ES-I3 (cell line): ENCODE results near the gene TMEM243.
"Not testable (repeated sequence)": the region's sequence is repeated elsewhere in the genome, so short reads cannot be mapped to it uniquely, and the experiment has no call there.

Experiments used
- H3K36me3 ChIP-seq: 2 replicates; pipeline ENCODE4 v1.6.1; 2013; ENCODE audit warnings: mild to moderate bottlenecking, low read length, control low read depth, moderate library complexity; ENCODE audit not compliant: insufficient read depth
- H3K4me1 ChIP-seq: 2 replicates; pipeline ENCODE4 v1.6.1; 2013; ENCODE audit warnings: mild to moderate bottlenecking, control low read depth, low read length; ENCODE audit not compliant: insufficient read depth
- H3K9ac ChIP-seq: 2 replicates; pipeline ENCODE4 v1.6.1; 2013; ENCODE audit warnings: low read depth, mild to moderate bottlenecking, low read length, moderate library complexity
- H3K9me3 ChIP-seq: 2 replicates; pipeline ENCODE4 v1.6.1; 2013; ENCODE audit warnings: mild to moderate bottlenecking, low read length, moderate library complexity; ENCODE audit not compliant: control insufficient read depth, insufficient read depth

Gene TMEM243

GRCh38 chr7:87218796-87219544 is 562 bp downstream of the TMEM243 start:
- Histone ChIP-seq H3K36me3 (no peaks in the 10 kb centered on the region), H3K4me1 (no peaks in the 10 kb centered on the region), H3K9me3 (no peaks in the 10 kb centered on the region)

GRCh38 chr7:87217983-87218653 is 1.4 kb downstream of the TMEM243 start:
- no peaks in the 10 kb centered on the region for H3K9me3 ChIP-seq
- H3K4me1 ChIP-seq, result no peaks in the 10 kb centered on the region
- H3K9ac ChIP-seq, result no peak overlapping the region
- no peaks in the 10 kb centered on the region for H3K36me3 ChIP-seq

More at GRCh38 chr7:87218796-87219544, 562 bp downstream of the TMEM243 start:
- peak overlapping the region; percentile 94 for H3K9ac ChIP-seq

GRCh38 chr7:87216701-87217508 is 2.6 kb downstream of the TMEM243 start:
- H3K9me3 ChIP-seq, result no peaks in the 10 kb centered on the region
- H3K36me3 ChIP-seq, result no peaks in the 10 kb centered on the region
- H3K4me1 ChIP-seq, result no peaks in the 10 kb centered on the region
- H3K9ac ChIP-seq, result no peak overlapping the region

- Histone ChIP-seq H3K9ac (no peak overlapping the region), H3K4me1 (no peaks in the 10 kb centered on the region), H3K36me3 (no peaks in the 10 kb centered on the region)
Measured at GRCh38 chr7:87215046-87215445, 4.5 kb downstream of the TMEM243 start.

GRCh38 chr7:87213811-87214210 is 5.7 kb downstream of the TMEM243 start:
- no peaks in the 10 kb centered on the region for H3K4me1 ChIP-seq
- H3K9ac ChIP-seq, result no peak overlapping the region
- no peaks in the 10 kb centered on the region for H3K9me3 ChIP-seq
- no peaks in the 10 kb centered on the region for H3K36me3 ChIP-seq

More at GRCh38 chr7:87215046-87215445, 4.5 kb downstream of the TMEM243 start:
- H3K9me3 ChIP-seq, result no peaks in the 10 kb centered on the region

GRCh38 chr7:87213252-87213651 is 6.3 kb downstream of the TMEM243 start:
- H3K9me3 ChIP-seq, result no peaks in the 10 kb centered on the region
- H3K36me3 ChIP-seq, result no peaks in the 10 kb centered on the region
- H3K9ac ChIP-seq, result no peak overlapping the region
- H3K4me1 ChIP-seq, result no peaks in the 10 kb centered on the region

- H3K9me3 ChIP-seq, result no peaks in the 10 kb centered on the region; the same call in 1 of the 2 replicates
- H3K9ac ChIP-seq, result no peak overlapping the region
- no peaks in the 10 kb centered on the region for H3K36me3 ChIP-seq
- no peaks in the 10 kb centered on the region for H3K4me1 ChIP-seq
Measured at GRCh38 chr7:87212498-87212897, 7.0 kb downstream of the TMEM243 start.

- Histone ChIP-seq H3K9ac (no peak overlapping the region), H3K9me3 (peaks cover 2% of the 10 kb centered on the region; the same call in 1 of the 2 replicates), H3K4me1 (no peaks in the 10 kb centered on the region), H3K36me3 (no peaks in the 10 kb centered on the region)
Measured at GRCh38 chr7:87210506-87210905, 9.0 kb downstream of the TMEM243 start.

- H3K36me3 ChIP-seq, result no peaks in the 10 kb centered on the region
- no peak overlapping the region for H3K9ac ChIP-seq
- peaks cover 12% of the 10 kb centered on the region for H3K9me3 ChIP-seq
- no peaks in the 10 kb centered on the region for H3K4me1 ChIP-seq
Measured at GRCh38 chr7:87209295-87209924, 10.1 kb downstream of the TMEM243 start.

- Histone ChIP-seq H3K9ac (no peak overlapping the region), H3K9me3 (peaks cover 20% of the 10 kb centered on the region), H3K36me3 (peaks cover 7% of the 10 kb centered on the region; the same call in 1 of the 2 replicates), H3K4me1 (no peaks in the 10 kb centered on the region)
Measured at GRCh38 chr7:87206361-87206760, 13.2 kb downstream of the TMEM243 start.

GRCh38 chr7:87205701-87206100 is 13.8 kb downstream of the TMEM243 start:
- H3K36me3 ChIP-seq, H3K9ac ChIP-seq, H3K4me1 ChIP-seq: not testable (repeated sequence)
- H3K9me3 ChIP-seq, result peaks cover 20% of the 10 kb centered on the region

- Histone ChIP-seq H3K9me3 (peaks cover 20% of the 10 kb centered on the region), H3K9ac (no peak overlapping the region), H3K36me3 (peaks cover 12% of the 10 kb centered on the region)
Measured at GRCh38 chr7:87204933-87205332, 14.6 kb downstream of the TMEM243 start.

GRCh38 chr7:87203929-87204328 is 15.6 kb downstream of the TMEM243 start:
- H3K9ac ChIP-seq, H3K4me1 ChIP-seq: not testable (repeated sequence)
- H3K9me3 ChIP-seq, result peaks cover 20% of the 10 kb centered on the region
- H3K36me3 ChIP-seq, result peaks cover 12% of the 10 kb centered on the region

More at GRCh38 chr7:87204933-87205332, 14.6 kb downstream of the TMEM243 start:
- no peaks in the 10 kb centered on the region for H3K4me1 ChIP-seq

- H3K9me3 ChIP-seq, result peaks cover 20% of the 10 kb centered on the region
- H3K36me3 ChIP-seq, result peaks cover 12% of the 10 kb centered on the region
- H3K9ac ChIP-seq, result no peak overlapping the region
- no peaks in the 10 kb centered on the region for H3K4me1 ChIP-seq
Measured at GRCh38 chr7:87202705-87203104, 16.8 kb downstream of the TMEM243 start.
